ENCODE results near the gene SLC26A8.

The SLC26A8 gene

DNA sequence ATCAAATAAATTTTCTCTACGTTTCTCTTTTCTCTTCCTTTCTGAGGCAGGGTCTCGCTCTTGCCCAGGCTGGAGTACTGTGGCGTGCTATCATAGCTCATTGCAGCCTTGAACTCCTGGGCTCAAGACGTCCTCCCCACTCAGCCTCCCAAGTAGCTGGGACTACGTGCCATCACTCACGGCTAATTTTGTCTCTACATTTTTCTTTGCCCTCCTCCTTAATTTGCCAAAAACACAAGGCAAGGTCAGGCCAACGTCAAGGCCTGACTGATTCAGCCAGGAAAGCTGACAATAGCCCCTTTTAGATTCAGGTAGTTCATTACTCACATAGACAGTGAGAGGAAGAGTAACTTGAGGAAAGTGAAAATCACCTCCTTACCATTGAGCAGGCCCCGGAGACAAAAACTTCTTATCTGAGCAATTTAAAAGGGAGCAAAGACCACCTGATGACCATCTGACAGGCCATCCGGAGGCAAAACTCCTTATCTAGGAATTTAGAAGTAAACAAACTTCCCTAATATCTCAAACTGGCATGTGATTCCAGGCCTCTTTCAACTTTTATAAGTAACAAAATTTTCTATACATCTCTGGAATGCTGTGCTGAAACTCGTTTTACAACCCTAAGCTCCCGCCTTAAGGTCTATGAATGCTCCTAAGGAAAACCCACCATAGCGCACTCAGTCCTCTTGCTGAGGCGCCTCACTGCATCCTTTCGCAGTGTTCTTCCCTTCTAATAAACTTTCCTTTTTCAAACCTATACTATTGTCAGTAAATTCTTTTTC lies 61.5 kb downstream of the SLC26A8 start:
- Histone ChIP-seq H3K9me3 (ENCODE audit: insufficient read depth, low read length, severe bottlenecking) (no peaks in the 10 kb centered on the region), H3K4me3 (ENCODE audit: low read depth in 1 of 2, low read length in 2 of 2) (no peak overlapping the region), H3K4me1 (ENCODE audit: insufficient read depth, low read length) (no peaks in the 10 kb centered on the region), H3K9ac (ENCODE audit: low read depth, low read length) (no peak overlapping the region), H3K27me3 (ENCODE audit: insufficient read depth, low read length, poor library complexity) (peaks cover 35% of the 10 kb centered on the region), H3K4me2 (ENCODE audit: insufficient read depth, low read length) (no peak overlapping the region), H2AFZ (ENCODE audit: low read depth, low read length) (no peak overlapping the region), H4K20me1 (ENCODE audit: insufficient read depth, low read length) (no peaks in the 10 kb centered on the region), H3K36me3 (ENCODE audit: insufficient read depth, low read length) (no peaks in the 10 kb centered on the region), H3K27ac (ENCODE audit: low read length) (no peak overlapping the region), H3K79me2 (ENCODE audit: insufficient read depth, low read length) (no peaks in the 10 kb centered on the region)
- no peak for DNase-seq
- ATAC-seq (ENCODE audit: insufficient read depth, low read depth): no peak
- TF ChIP-seq CTCF (IDR thresholded peaks at IDR 0.05; ENCODE audit: borderline replicate concordance, extremely low read depth, low read length, poor library complexity, severe bottlenecking) (no peak), EZH2 (IDR thresholded peaks at IDR 0.05; ENCODE audit: borderline replicate concordance, low read depth, low read length, severe bottlenecking) (no peak)

GRCh38 chr6:35960187-35960586 lies 64.3 kb downstream of the SLC26A8 start:
- Histone ChIP-seq H3K9ac (ENCODE audit: low read depth, low read length) (no peak overlapping the region), H3K4me2 (ENCODE audit: insufficient read depth, low read length) (no peak overlapping the region), H3K4me3 (ENCODE audit: low read depth in 1 of 2, low read length in 2 of 2) (no peak overlapping the region), H3K9me3 (ENCODE audit: insufficient read depth, low read length, severe bottlenecking) (no peaks in the 10 kb centered on the region), H3K4me1 (ENCODE audit: insufficient read depth, low read length) (no peaks in the 10 kb centered on the region), H3K36me3 (ENCODE audit: insufficient read depth, low read length) (no peaks in the 10 kb centered on the region), H3K27me3 (ENCODE audit: insufficient read depth, low read length, poor library complexity) (peaks cover 32% of the 10 kb centered on the region), H3K27ac (ENCODE audit: low read length) (no peak overlapping the region), H4K20me1 (ENCODE audit: insufficient read depth, low read length) (no peaks in the 10 kb centered on the region), H3K79me2 (ENCODE audit: insufficient read depth, low read length) (no peaks in the 10 kb centered on the region), H2AFZ (ENCODE audit: low read depth, low read length) (no peak overlapping the region)
- no peak for TF ChIP-seq EZH2 (IDR thresholded peaks at IDR 0.05; ENCODE audit: borderline replicate concordance, low read depth, low read length, severe bottlenecking)
- no peak for TF ChIP-seq CTCF (IDR thresholded peaks at IDR 0.05; ENCODE audit: borderline replicate concordance, extremely low read depth, low read length, poor library complexity, severe bottlenecking)
- ATAC-seq (ENCODE audit: insufficient read depth, low read depth) (no peak), DNase-seq (no peak)

- Histone ChIP-seq H3K4me3 (ENCODE audit: low read depth in 1 of 2, low read length in 2 of 2) (no peak overlapping the region), H3K79me2 (ENCODE audit: insufficient read depth, low read length) (no peaks in the 10 kb centered on the region), H3K4me2 (ENCODE audit: insufficient read depth, low read length) (no peak overlapping the region), H2AFZ (ENCODE audit: low read depth, low read length) (no peak overlapping the region), H3K9ac (ENCODE audit: low read depth, low read length) (no peak overlapping the region), H4K20me1 (ENCODE audit: insufficient read depth, low read length) (no peaks in the 10 kb centered on the region; the same call in 1 of the 2 replicates), H3K27me3 (ENCODE audit: insufficient read depth, low read length, poor library complexity) (peaks cover 17% of the 10 kb centered on the region), H3K9me3 (ENCODE audit: insufficient read depth, low read length, severe bottlenecking) (no peaks in the 10 kb centered on the region), H3K4me1 (ENCODE audit: insufficient read depth, low read length) (no peaks in the 10 kb centered on the region), H3K36me3 (ENCODE audit: insufficient read depth, low read length) (no peaks in the 10 kb centered on the region), H3K27ac (ENCODE audit: low read length) (no peak overlapping the region)
- TF ChIP-seq CTCF (IDR thresholded peaks at IDR 0.05; ENCODE audit: borderline replicate concordance, extremely low read depth, low read length, poor library complexity, severe bottlenecking) (peak; percentile 53), EZH2 (IDR thresholded peaks at IDR 0.05; ENCODE audit: borderline replicate concordance, low read depth, low read length, severe bottlenecking) (no peak)
- ATAC-seq (ENCODE audit: insufficient read depth, low read depth): no peak
- peak; percentile 13 for DNase-seq
Measured at GRCh38 chr6:35955970-35956369, 68.5 kb downstream of the SLC26A8 start.
